RWPE2 (cell line): Measurements from ENCODE around the gene PDZRN4.

ENCODE experiments used
- ATAC-seq: fragments of 200-7000 bp; cut with Tn5 transposase; 3 replicates; pipeline ENCODE4 v1.9.1; 2021; ENCODE audit warnings: low read depth
- DNase-seq: peaks from one replicate; pipeline ENCODE4 v3.0.0-alpha.2; 2020; ENCODE audit warnings: low spot score
- H3K27ac ChIP-seq: fragments of 450-650 bp; 2 replicates; pipeline ENCODE4 v1.5.1; 2017; ENCODE audit warnings: mild to moderate bottlenecking; ENCODE audit not compliant: poor library complexity, severe bottlenecking
- H3K27me3 ChIP-seq: fragments of 250-450 bp; sonication (Bioruptor Pico); 2 replicates; pipeline ENCODE4 v1.5.1; 2021; ENCODE audit warnings: mild to moderate bottlenecking, moderate library complexity; ENCODE audit not compliant: insufficient read depth, poor library complexity, severe bottlenecking
- H3K36me3 ChIP-seq: fragments of 250-450 bp; sonication (Bioruptor Pico); 2 replicates; pipeline ENCODE4 v1.5.1; 2020; ENCODE audit warnings: low read depth, mild to moderate bottlenecking, moderate library complexity
- H3K4me1 ChIP-seq: fragments of 250-450 bp; sonication (Bioruptor Pico); 2 replicates; pipeline ENCODE4 v1.5.1; 2021; ENCODE audit warnings: mild to moderate bottlenecking, moderate library complexity; ENCODE audit not compliant: insufficient read depth, poor library complexity, severe bottlenecking
- H3K4me3 ChIP-seq: fragments of 250-450 bp; sonication (Bioruptor Pico); 2 replicates; pipeline ENCODE4 v1.5.1; 2021; ENCODE audit warnings: mild to moderate bottlenecking, moderate library complexity; ENCODE audit not compliant: severe bottlenecking
- H3K9me3 ChIP-seq: fragments of 250-450 bp; sonication (Bioruptor Pico); 2 replicates; pipeline ENCODE4 v1.5.1; 2021; ENCODE audit warnings: mild to moderate bottlenecking, moderate library complexity; ENCODE audit not compliant: severe bottlenecking
- TF ChIP-seq, protein P1 (sequence below): fragments of 450-650 bp; IDR thresholded peaks from one replicate; pipeline ENCODE4 v1.5.1; 2017; ENCODE audit warnings: mild to moderate bottlenecking, moderate library complexity; ENCODE audit not compliant: poor library complexity, severe bottlenecking

The PDZRN4 gene

GRCh38 chr12:41188058-41188840 lies at the start of gene PDZRN4:
PDZRN4 (plus strand) TSS chr12:41188320.
- ATAC-seq (peak; percentile 64), DNase-seq (no peak)
- H3K4me3 ChIP-seq, result no peak within 1 kb of the TSS

GRCh38 chr12:41140117-41140516 lies 48.0 kb upstream of the PDZRN4 start:
- Histone ChIP-seq H3K4me1 (no peaks in the 10 kb centered on the region), H3K36me3 (no peaks in the 10 kb centered on the region), H3K27me3 (no peaks in the 10 kb centered on the region), H3K27ac (no peak overlapping the region), H3K9me3 (no peaks in the 10 kb centered on the region), H3K4me3 (no peak overlapping the region)
- ATAC-seq (no peak), DNase-seq (no peak)
- TF ChIP-seq, protein P1, sequence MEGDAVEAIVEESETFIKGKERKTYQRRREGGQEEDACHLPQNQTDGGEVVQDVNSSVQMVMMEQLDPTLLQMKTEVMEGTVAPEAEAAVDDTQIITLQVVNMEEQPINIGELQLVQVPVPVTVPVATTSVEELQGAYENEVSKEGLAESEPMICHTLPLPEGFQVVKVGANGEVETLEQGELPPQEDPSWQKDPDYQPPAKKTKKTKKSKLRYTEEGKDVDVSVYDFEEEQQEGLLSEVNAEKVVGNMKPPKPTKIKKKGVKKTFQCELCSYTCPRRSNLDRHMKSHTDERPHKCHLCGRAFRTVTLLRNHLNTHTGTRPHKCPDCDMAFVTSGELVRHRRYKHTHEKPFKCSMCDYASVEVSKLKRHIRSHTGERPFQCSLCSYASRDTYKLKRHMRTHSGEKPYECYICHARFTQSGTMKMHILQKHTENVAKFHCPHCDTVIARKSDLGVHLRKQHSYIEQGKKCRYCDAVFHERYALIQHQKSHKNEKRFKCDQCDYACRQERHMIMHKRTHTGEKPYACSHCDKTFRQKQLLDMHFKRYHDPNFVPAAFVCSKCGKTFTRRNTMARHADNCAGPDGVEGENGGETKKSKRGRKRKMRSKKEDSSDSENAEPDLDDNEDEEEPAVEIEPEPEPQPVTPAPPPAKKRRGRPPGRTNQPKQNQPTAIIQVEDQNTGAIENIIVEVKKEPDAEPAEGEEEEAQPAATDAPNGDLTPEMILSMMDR, result no peak

More at GRCh38 chr12:41188058-41188840, at the start of gene PDZRN4:
- H3K4me1 ChIP-seq, result no peaks in the 10 kb centered on the region
- peaks cover 59% of the 10 kb centered on the region for H3K27me3 ChIP-seq
- H3K27ac ChIP-seq, result no peak within 1 kb of the TSS
- no peaks in the 10 kb centered on the region for H3K9me3 ChIP-seq
- H3K36me3 ChIP-seq, result no peaks in the 10 kb centered on the region
- TF ChIP-seq, protein P1, result no peak

DNA sequence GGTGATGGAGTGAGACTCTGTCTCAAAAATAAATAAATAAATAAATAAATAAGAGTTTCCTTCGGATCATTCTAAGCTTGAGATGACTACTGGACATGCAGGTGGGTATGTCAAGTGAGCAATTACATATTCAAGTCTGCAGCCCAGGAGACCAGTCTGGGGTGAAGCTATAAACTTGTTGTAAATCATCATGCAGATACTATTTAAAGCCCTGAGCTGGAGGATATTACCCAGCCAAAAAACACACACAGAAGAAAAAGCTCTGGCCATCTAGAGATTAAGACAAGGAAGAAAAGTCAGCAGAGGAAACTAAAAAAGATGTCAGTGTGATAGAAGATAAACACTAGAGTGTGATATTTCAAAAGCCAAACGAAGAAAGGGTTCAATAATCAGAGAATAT lies 47.0 kb upstream of the PDZRN4 start:
- DNase-seq, result no peak
- no peaks in the 10 kb centered on the region for H3K4me1 ChIP-seq
- peaks cover 2% of the 10 kb centered on the region for H3K27me3 ChIP-seq
- H3K27ac ChIP-seq, result no peak overlapping the region
- H3K9me3 ChIP-seq, result no peaks in the 10 kb centered on the region
- no peak for ATAC-seq
- TF ChIP-seq, protein P1, result no peak
- no peaks in the 10 kb centered on the region for H3K36me3 ChIP-seq
- H3K4me3 ChIP-seq, result no peak overlapping the region

GRCh38 chr12:41142376-41142775 lies 45.7 kb upstream of the PDZRN4 start:
- Histone ChIP-seq H3K4me1 (no peaks in the 10 kb centered on the region), H3K27ac (no peak overlapping the region), H3K9me3 (no peaks in the 10 kb centered on the region), H3K27me3 (peaks cover 2% of the 10 kb centered on the region), H3K4me3 (no peak overlapping the region), H3K36me3 (no peaks in the 10 kb centered on the region)
- no peak for ATAC-seq
- TF ChIP-seq, protein P1, result no peak
- no peak for DNase-seq

DNA sequence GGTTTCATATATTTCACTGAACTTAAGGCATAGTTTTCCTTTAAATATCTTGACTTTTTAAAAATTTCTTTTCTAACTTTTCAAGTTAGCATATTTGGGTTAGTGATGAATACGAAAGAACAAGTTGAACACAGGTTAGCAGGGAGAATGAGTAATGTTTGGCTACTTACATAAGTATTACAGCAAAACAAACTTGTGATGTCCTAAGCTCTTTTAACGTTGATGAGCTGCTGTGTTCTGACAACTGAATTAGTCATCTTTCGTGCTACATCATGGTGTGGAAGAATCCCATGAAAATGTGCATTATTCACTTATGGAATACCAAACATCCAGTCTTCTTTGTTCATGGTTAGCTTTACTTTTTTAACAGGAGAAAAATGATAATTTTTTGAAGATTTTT lies 36.3 kb upstream of the PDZRN4 start:
- DNase-seq, result no peak
- no peaks in the 10 kb centered on the region for H3K36me3 ChIP-seq
- no peaks in the 10 kb centered on the region for H3K27me3 ChIP-seq
- H3K9me3 ChIP-seq, result no peaks in the 10 kb centered on the region
- TF ChIP-seq, protein P1, result no peak
- peak; percentile 91 for ATAC-seq
- no peak overlapping the region for H3K4me3 ChIP-seq
- H3K27ac ChIP-seq, result no peak overlapping the region
- H3K4me1 ChIP-seq, result no peaks in the 10 kb centered on the region
